Stimulated activated effector memory CD8-positive, alpha-beta T cell treated with anti-CD3 and anti-CD28 coated beads, Interleukin-12 subunit alpha, Interleukin-12 subunit beta, amount 100 ng/mL, for 72 hours (primary cell): ENCODE data around the gene KCNE1.
A peak's percentile ranks its signal among the peaks of the same experiment; 100 is the strongest.
"Not testable (repeated sequence)": the region's sequence is repeated elsewhere in the genome, so short reads cannot be mapped to it uniquely, and the experiment has no call there.

Experiments used
- ATAC-seq: fragments of 150-1000 bp; cut with Tn5 transposase; 2 replicates; pipeline ENCODE4 v1.10.0; 2021
- DNase-seq, 2 donors: peaks; one replicate each; pipeline ENCODE4 v3.0.0; 2021 to 2022; ENCODE audit warnings: low spot score in 2 of 2
- H3K27ac Mint-ChIP-seq: one replicate; pipeline ENCODE4 v1.8.0; 2022; ENCODE audit warnings: mild to moderate bottlenecking, mixed read lengths
- H3K36me3 Mint-ChIP-seq: one replicate; pipeline ENCODE4 v1.8.0; 2022; ENCODE audit warnings: mild to moderate bottlenecking, mixed read lengths
- H3K4me1 Mint-ChIP-seq: one replicate; pipeline ENCODE4 v1.8.0; 2022; ENCODE audit warnings: mixed read lengths
- H3K4me3 Mint-ChIP-seq: one replicate; pipeline ENCODE4 v1.8.0; 2022; ENCODE audit warnings: mild to moderate bottlenecking, mixed read lengths
- H3K9me3 Mint-ChIP-seq: one replicate; pipeline ENCODE4 v1.8.0; 2022; ENCODE audit warnings: mixed read lengths

Gene KCNE1

GRCh38 chr21:34510148-34511142, 1.6 kb downstream of the KCNE1 start:
- no peak overlapping the region for H3K4me3 Mint-ChIP-seq
- H3K36me3 Mint-ChIP-seq = no peaks in the 10 kb centered on the region
- H3K27ac Mint-ChIP-seq = no peak overlapping the region
- ATAC-seq (peak; percentile 80), DNase-seq (peak; percentile 49 to 76)
- peaks cover 8% of the 10 kb centered on the region for H3K4me1 Mint-ChIP-seq
- no peaks in the 10 kb centered on the region for H3K9me3 Mint-ChIP-seq

GRCh38 chr21:34509151-34509550, 2.9 kb downstream of the KCNE1 start:
- H3K4me1 Mint-ChIP-seq = peaks cover 8% of the 10 kb centered on the region
- no peak overlapping the region for H3K27ac Mint-ChIP-seq
- H3K4me3 Mint-ChIP-seq = no peak overlapping the region
- no peaks in the 10 kb centered on the region for H3K9me3 Mint-ChIP-seq
- ATAC-seq = no peak
- H3K36me3 Mint-ChIP-seq = no peaks in the 10 kb centered on the region
- DNase-seq = no peak

- ATAC-seq (no peak), DNase-seq (no peak)
- no peaks in the 10 kb centered on the region for H3K4me1 Mint-ChIP-seq
- no peaks in the 10 kb centered on the region for H3K9me3 Mint-ChIP-seq
- H3K27ac Mint-ChIP-seq = no peak overlapping the region
- H3K36me3 Mint-ChIP-seq = no peaks in the 10 kb centered on the region
- H3K4me3 Mint-ChIP-seq = no peak overlapping the region
These were observed 7.4 kb downstream of the KCNE1 start for GRCh38 chr21:34504595-34504994.

- Mint-ChIP-seq H3K4me1 (no peaks in the 10 kb centered on the region), H3K27ac (no peak overlapping the region), H3K9me3 (peaks cover 6% of the 10 kb centered on the region), H3K36me3 (no peaks in the 10 kb centered on the region), H3K4me3 (no peak overlapping the region)
- DNase-seq = no peak
- ATAC-seq = no peak
These were observed 9.4 kb downstream of the KCNE1 start for GRCh38 chr21:34502480-34503106.

- ATAC-seq = no peak
- no peak overlapping the region for H3K27ac Mint-ChIP-seq
- H3K4me3 Mint-ChIP-seq = no peak overlapping the region
- no peaks in the 10 kb centered on the region for H3K4me1 Mint-ChIP-seq
- H3K9me3 Mint-ChIP-seq = peaks cover 10% of the 10 kb centered on the region
- H3K36me3 Mint-ChIP-seq = no peaks in the 10 kb centered on the region
- no peak for DNase-seq
These were observed 10.3 kb downstream of the KCNE1 start for GRCh38 chr21:34501716-34502115.

- Mint-ChIP-seq H3K9me3 (peaks cover 16% of the 10 kb centered on the region), H3K4me3 (no peak overlapping the region), H3K4me1 (no peaks in the 10 kb centered on the region), H3K36me3 (no peaks in the 10 kb centered on the region), H3K27ac (no peak overlapping the region)
- ATAC-seq = no peak
- DNase-seq = no peak
These were observed 11.8 kb downstream of the KCNE1 start for GRCh38 chr21:34500191-34500590.

- no peak for ATAC-seq
- H3K9me3 Mint-ChIP-seq = peaks cover 16% of the 10 kb centered on the region
- no peak overlapping the region for H3K27ac Mint-ChIP-seq
These were observed 12.9 kb downstream of the KCNE1 start for GRCh38 chr21:34499116-34499515.

GRCh38 chr21:34498623-34499022, 13.4 kb downstream of the KCNE1 start:
- no peaks in the 10 kb centered on the region for H3K36me3 Mint-ChIP-seq
- no peak for ATAC-seq

More at GRCh38 chr21:34499116-34499515, 12.9 kb downstream of the KCNE1 start:
- Mint-ChIP-seq H3K4me1 (no peaks in the 10 kb centered on the region), H3K36me3 (no peaks in the 10 kb centered on the region), H3K4me3 (no peak overlapping the region)
- DNase-seq = no peak

GRCh38 chr21:34483854-34484253, 28.2 kb downstream of the KCNE1 start:
- not testable (repeated sequence) for H3K4me1 Mint-ChIP-seq, H3K36me3 Mint-ChIP-seq, DNase-seq, H3K9me3 Mint-ChIP-seq, ATAC-seq, H3K4me3 Mint-ChIP-seq, H3K27ac Mint-ChIP-seq

More at GRCh38 chr21:34498623-34499022, 13.4 kb downstream of the KCNE1 start:
- no peak overlapping the region for H3K27ac Mint-ChIP-seq
- no peak for DNase-seq
- no peaks in the 10 kb centered on the region for H3K4me1 Mint-ChIP-seq
- H3K4me3 Mint-ChIP-seq = no peak overlapping the region
- H3K9me3 Mint-ChIP-seq = peaks cover 16% of the 10 kb centered on the region

GRCh38 chr21:34483435-34483834, 28.6 kb downstream of the KCNE1 start:
- not testable (repeated sequence) for H3K9me3 Mint-ChIP-seq, H3K4me3 Mint-ChIP-seq, DNase-seq, H3K4me1 Mint-ChIP-seq, H3K36me3 Mint-ChIP-seq, H3K27ac Mint-ChIP-seq, ATAC-seq

- not testable (repeated sequence) for H3K9me3 Mint-ChIP-seq, H3K27ac Mint-ChIP-seq, DNase-seq, H3K4me1 Mint-ChIP-seq, H3K4me3 Mint-ChIP-seq, H3K36me3 Mint-ChIP-seq, ATAC-seq
These were observed 44.7 kb downstream of the KCNE1 start for GRCh38 chr21:34467333-34467732.

GRCh38 chr21:34459426-34459825, 52.6 kb downstream of the KCNE1 start:
- not testable (repeated sequence) for H3K4me1 Mint-ChIP-seq, DNase-seq, ATAC-seq, H3K36me3 Mint-ChIP-seq, H3K9me3 Mint-ChIP-seq, H3K4me3 Mint-ChIP-seq, H3K27ac Mint-ChIP-seq

- H3K27ac Mint-ChIP-seq, ATAC-seq, H3K9me3 Mint-ChIP-seq, DNase-seq, H3K36me3 Mint-ChIP-seq, H3K4me3 Mint-ChIP-seq, H3K4me1 Mint-ChIP-seq: not testable (repeated sequence)
These were observed 53.7 kb downstream of the KCNE1 start for GRCh38 chr21:34458266-34458665.

GRCh38 chr21:34456180-34456579, 55.8 kb downstream of the KCNE1 start:
- H3K4me3 Mint-ChIP-seq, H3K27ac Mint-ChIP-seq, ATAC-seq, H3K9me3 Mint-ChIP-seq, H3K36me3 Mint-ChIP-seq, DNase-seq, H3K4me1 Mint-ChIP-seq: not testable (repeated sequence)

- DNase-seq, H3K9me3 Mint-ChIP-seq, H3K4me3 Mint-ChIP-seq, ATAC-seq, H3K27ac Mint-ChIP-seq, H3K36me3 Mint-ChIP-seq, H3K4me1 Mint-ChIP-seq: not testable (repeated sequence)
These were observed 56.4 kb downstream of the KCNE1 start for GRCh38 chr21:34455628-34456027.

- H3K4me1 Mint-ChIP-seq, H3K9me3 Mint-ChIP-seq, H3K4me3 Mint-ChIP-seq, DNase-seq, H3K27ac Mint-ChIP-seq, H3K36me3 Mint-ChIP-seq, ATAC-seq: not testable (repeated sequence)
These were observed 65.0 kb downstream of the KCNE1 start for GRCh38 chr21:34447018-34447417.
